Lower leg skin (tissue), 4 donors: ENCODE measurements around the gene IFT122. TPM values are rescaled to one million over a fixed set of nuclear protein-coding genes. Genes with fewer than 3 reads are reported as not detected.

ENCODE experiments used
- DNase-seq, 2 donors: peaks; one replicate each; pipeline ENCODE4 v3.0.0-alpha.2; 2019; ENCODE audit warnings: low spot score in 2 of 2
- H3K4me3 ChIP-seq: fragments of 200-600 bp; sonication (generic); 2 replicates; pipeline ENCODE4 v1.5.1; 2017; ENCODE audit warnings: mild to moderate bottlenecking, low read depth; ENCODE audit not compliant: poor library complexity, severe bottlenecking
- POLR2A ChIP-seq, 2 donors: fragments of 450-650 bp; IDR thresholded peaks; one replicate each; pipeline ENCODE4 v1.6.1; 2016 to 2017; ENCODE audit warnings: antibody characterized with exemption in 2 of 2, mild to moderate bottlenecking in 1 of 2, moderate library complexity in 1 of 2
- WGBS, 2 donors: methylation state at CpG; one replicate each; pipeline ENCODE4 v1.1.5; 2018; 5-methylcytosine and 5-hydroxymethylcytosine counted together
- intact Hi-C: fragments of 100-400 bp; cut with DNase I; formaldehyde crosslinking; loops from one replicate; pipeline ENCODE4 v1.15.0; 2023; ENCODE audit warnings: low total_unique reads
- total RNA-seq, 4 donors: library from RNA; depleted of rRNA; stranded (reverse); fragments of >200 nt; gene quantifications; one replicate each; pipeline ENCODE4 v1.1.0, GENCODE V29; 2016
- TF ChIP-seq, protein P1 (sequence below), 3 donors: fragments of 450-650 bp; IDR thresholded peaks; one replicate each; pipeline ENCODE4 v1.5.1; 2016; ENCODE audit warnings: antibody characterized with exemption in 3 of 3, mild to moderate bottlenecking in 3 of 3, moderate library complexity in 2 of 3

Gene IFT122
- total RNA-seq, 4 donors from 2014 or later, result 10.1 to 31.1 (median 22.5) TPM

DNA sequence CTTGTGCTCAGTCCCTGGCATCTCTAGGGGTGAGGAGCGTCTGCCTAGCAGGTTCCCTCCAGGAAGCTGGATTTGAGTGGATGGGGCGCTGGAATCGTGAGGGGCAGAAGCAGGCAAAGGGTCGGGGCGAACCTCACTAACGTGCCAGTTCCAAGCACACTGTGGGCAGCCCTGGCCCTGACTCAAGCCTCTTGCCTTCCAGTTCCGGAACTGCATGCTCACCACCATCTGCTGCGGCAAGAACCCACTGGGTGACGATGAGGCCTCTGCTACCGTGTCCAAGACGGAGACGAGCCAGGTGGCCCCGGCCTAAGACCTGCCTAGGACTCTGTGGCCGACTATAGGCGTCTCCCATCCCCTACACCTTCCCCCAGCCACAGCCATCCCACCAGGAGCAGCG is 93.4 kb downstream of the IFT122 start:
- H3K4me3 ChIP-seq, result no peak overlapping the region
- 95% methylated on average over 16 of the region's 16 CpGs for WGBS, 2 donors
- intact Hi-C loops, result no loop called here
- TF ChIP-seq POLR2A (IDR thresholded peaks at IDR 0.05), result no peak
- TF ChIP-seq, protein P1, sequence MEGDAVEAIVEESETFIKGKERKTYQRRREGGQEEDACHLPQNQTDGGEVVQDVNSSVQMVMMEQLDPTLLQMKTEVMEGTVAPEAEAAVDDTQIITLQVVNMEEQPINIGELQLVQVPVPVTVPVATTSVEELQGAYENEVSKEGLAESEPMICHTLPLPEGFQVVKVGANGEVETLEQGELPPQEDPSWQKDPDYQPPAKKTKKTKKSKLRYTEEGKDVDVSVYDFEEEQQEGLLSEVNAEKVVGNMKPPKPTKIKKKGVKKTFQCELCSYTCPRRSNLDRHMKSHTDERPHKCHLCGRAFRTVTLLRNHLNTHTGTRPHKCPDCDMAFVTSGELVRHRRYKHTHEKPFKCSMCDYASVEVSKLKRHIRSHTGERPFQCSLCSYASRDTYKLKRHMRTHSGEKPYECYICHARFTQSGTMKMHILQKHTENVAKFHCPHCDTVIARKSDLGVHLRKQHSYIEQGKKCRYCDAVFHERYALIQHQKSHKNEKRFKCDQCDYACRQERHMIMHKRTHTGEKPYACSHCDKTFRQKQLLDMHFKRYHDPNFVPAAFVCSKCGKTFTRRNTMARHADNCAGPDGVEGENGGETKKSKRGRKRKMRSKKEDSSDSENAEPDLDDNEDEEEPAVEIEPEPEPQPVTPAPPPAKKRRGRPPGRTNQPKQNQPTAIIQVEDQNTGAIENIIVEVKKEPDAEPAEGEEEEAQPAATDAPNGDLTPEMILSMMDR (IDR thresholded peaks at IDR 0.05), result no peak
- DNase-seq, result no peak

- TF ChIP-seq, protein P1 (IDR thresholded peaks at IDR 0.05), result no peak
- no peak for TF ChIP-seq POLR2A (IDR thresholded peaks at IDR 0.05)
- 83 to 91% methylated on average over 4 of the region's 4 CpGs for WGBS, 2 donors
- H3K4me3 ChIP-seq, result no peak overlapping the region
- no peak for DNase-seq
- intact Hi-C loops, result no loop called here
Observed at GRCh38 chr3:129534428-129535027, 94.5 kb downstream of the IFT122 start.

- TF ChIP-seq POLR2A (IDR thresholded peaks at IDR 0.05), result no peak
- TF ChIP-seq, protein P1 (IDR thresholded peaks at IDR 0.05), result no peak
- intact Hi-C loops, result no loop called here
- no peak for DNase-seq
- 95 to 100% methylated on average over 1 of the region's 1 CpG for WGBS, 2 donors
- no peak overlapping the region for H3K4me3 ChIP-seq
Observed at GRCh38 chr3:129535075-129535474, 95.1 kb downstream of the IFT122 start.

- intact Hi-C loops, result no loop called here
- H3K4me3 ChIP-seq, result no peak overlapping the region
Observed at GRCh38 chr3:129536374-129536667, 96.3 kb downstream of the IFT122 start.

GRCh38 chr3:129536804-129537203 is 96.8 kb downstream of the IFT122 start:
- no peak for DNase-seq
- no peak for TF ChIP-seq POLR2A (IDR thresholded peaks at IDR 0.05)
- TF ChIP-seq, protein P1 (IDR thresholded peaks at IDR 0.05), result no peak
- 77% methylated on average over 3 of the region's 3 CpGs for WGBS, 2 donors
- no peak overlapping the region for H3K4me3 ChIP-seq
- intact Hi-C loops, result no loop called here

More at GRCh38 chr3:129536374-129536667, 96.3 kb downstream of the IFT122 start:
- no peak for TF ChIP-seq POLR2A (IDR thresholded peaks at IDR 0.05)
- TF ChIP-seq, protein P1 (IDR thresholded peaks at IDR 0.05), result no peak
- WGBS, 2 donors, result 73 to 74% methylated on average over 2 of the region's 2 CpGs
- no peak for DNase-seq

DNA sequence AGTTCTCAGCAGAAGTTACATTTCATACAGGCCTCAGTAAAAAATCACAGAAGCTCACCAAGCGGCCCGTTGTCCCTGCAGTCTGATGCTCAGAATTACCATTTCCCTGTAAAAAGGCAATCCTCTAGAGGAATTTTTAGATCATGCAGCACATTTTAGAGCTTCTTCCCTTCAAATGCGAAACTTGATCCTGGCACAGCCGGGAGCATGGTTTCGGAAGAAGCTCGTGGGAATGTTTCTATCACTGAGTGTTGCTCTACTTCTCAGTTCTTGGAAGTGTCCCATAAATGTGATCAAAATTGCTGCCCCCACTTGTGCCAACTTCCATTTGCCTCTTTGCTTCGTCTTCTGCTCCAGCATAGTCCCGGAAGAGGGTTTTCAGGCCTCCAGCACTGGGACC is 99.2 kb downstream of the IFT122 start:
- TF ChIP-seq, protein P1 (IDR thresholded peaks at IDR 0.05), result no peak
- TF ChIP-seq POLR2A (IDR thresholded peaks at IDR 0.05), result no peak
- intact Hi-C loops, result no loop called here
- WGBS, 2 donors, result 84 to 88% methylated on average over 8 of the region's 8 CpGs

More for the DNA sequence above, 99.2 kb downstream of the IFT122 start:
- DNase-seq, result no peak
- no peak overlapping the region for H3K4me3 ChIP-seq
